ENCODE results near the gene ZNF618.
A peak's percentile ranks its signal among the peaks of the same experiment; 100 is the strongest.

ZNF618 gene

DNA sequence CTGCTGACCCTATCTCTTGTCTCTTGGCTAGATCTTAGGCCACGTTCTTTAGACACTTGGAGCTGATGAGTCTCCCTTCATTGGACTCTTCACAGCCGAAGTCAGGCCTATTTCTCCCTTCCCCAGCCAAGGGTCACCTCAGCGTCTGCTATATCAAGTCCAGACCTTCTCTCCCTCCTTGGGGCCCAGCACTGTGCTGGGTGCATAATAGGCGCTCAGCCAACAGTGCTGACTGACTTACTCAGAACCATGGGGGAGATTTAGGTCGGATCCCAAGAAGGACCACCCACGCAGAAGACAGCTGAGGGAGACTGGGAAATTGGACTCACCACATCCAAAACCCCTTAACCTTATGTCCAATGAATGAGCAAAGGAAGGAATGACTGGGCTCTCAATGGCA, 207.6 kb downstream of the ZNF618 start:
- Histone ChIP-seq H3K9ac (no peak overlapping the region), H3K4me3 (no peak overlapping the region), H4K20me1 (no peaks in the 10 kb centered on the region), H3K27me3 (no peaks in the 10 kb centered on the region), H3K4me1 (peaks cover 27% of the 10 kb centered on the region), H3K36me3 (no peaks in the 10 kb centered on the region), H3K4me2 (no peak overlapping the region), H3K9me3 (no peaks in the 10 kb centered on the region), H3K27ac (no peak overlapping the region)
- no peak for TF ChIP-seq Cebpa-rat (IDR thresholded peaks at IDR 0.05)

DNA sequence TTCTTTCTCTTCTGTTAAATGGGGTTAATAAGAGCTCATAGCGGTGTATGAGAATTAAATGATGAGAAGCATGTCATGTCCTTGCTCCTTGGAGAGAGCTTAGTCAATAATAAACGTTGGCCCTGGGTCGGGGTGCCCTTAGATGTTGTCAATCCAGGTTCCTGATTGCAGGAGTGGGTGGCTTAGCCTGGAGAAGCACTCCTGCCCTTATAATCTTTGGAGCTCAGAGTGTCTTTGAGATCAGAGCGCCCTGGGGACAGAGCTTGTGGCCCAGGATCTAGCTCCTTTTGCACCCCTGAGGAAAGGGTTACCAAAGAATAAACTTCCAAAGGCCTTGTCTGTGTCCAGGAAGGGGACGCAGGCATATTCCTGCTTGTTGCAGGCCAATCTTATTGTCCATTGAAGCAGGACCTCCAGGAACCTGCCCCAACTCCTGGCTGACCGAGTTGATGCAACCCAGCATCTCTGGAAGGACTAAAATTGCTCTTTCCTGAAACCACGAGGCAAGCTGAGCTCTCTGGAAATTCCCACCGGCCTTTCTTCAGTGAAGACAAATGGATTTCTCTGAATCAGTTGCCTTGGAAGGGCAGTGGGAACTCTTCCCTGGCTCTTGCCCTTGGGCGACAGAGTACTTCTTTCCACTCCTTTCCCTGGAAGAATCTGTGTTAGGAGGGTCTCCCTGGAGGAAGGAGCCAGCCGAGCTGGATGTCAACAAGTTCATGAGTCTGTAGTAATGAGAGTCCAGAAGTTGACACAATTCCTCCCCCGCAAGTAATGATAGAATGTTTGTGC, 208.4 kb downstream of the ZNF618 start:
- TF ChIP-seq Cebpa-rat (IDR thresholded peaks at IDR 0.05): no peak
- no peaks in the 10 kb centered on the region for H3K27me3 ChIP-seq

DNA sequence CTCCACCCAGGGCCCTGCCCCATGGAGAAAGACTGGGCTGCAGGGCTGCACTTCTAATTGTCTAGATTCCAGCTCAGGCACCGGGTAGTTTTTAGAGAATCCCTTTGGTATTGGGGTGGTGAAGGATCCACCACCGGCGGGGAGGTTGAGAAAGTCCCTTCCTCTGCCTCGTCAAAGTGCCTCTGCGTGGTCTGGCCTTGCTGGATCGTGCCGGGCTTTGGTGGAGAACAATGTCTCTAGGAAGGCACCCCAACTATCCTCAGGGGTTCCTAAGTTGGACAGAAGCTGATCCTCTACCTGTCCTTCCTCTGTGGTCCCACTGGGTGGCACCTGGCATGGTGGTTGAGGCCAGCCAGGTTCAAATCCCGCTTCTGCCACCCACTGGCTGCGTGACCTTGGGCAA, 209.3 kb downstream of the ZNF618 start:
- Histone ChIP-seq H3K4me2 (no peak overlapping the region), H3K9me3 (no peaks in the 10 kb centered on the region), H3K4me3 (no peak overlapping the region), H3K9ac (no peak overlapping the region), H3K27ac (no peak overlapping the region), H3K36me3 (peaks cover 10% of the 10 kb centered on the region; the same call in 1 of the 2 replicates), H4K20me1 (no peaks in the 10 kb centered on the region), H3K4me1 (peaks cover 24% of the 10 kb centered on the region), H3K27me3 (no peaks in the 10 kb centered on the region)
- no peak for TF ChIP-seq Cebpa-rat (IDR thresholded peaks at IDR 0.05)

More for the DNA sequence above, 208.4 kb downstream of the ZNF618 start:
- no peak overlapping the region for H3K9ac ChIP-seq
- H3K9me3 ChIP-seq: no peaks in the 10 kb centered on the region
- 0 out of 2 replicates have a peak, but pooled peaks cover 1% of the 10 kb centered on the region for H3K36me3 ChIP-seq
- peaks cover 24% of the 10 kb centered on the region for H3K4me1 ChIP-seq
- H3K4me3 ChIP-seq: no peak overlapping the region
- no peaks in the 10 kb centered on the region for H4K20me1 ChIP-seq
- H3K27ac ChIP-seq: no peak overlapping the region
- no peak overlapping the region for H3K4me2 ChIP-seq

DNA sequence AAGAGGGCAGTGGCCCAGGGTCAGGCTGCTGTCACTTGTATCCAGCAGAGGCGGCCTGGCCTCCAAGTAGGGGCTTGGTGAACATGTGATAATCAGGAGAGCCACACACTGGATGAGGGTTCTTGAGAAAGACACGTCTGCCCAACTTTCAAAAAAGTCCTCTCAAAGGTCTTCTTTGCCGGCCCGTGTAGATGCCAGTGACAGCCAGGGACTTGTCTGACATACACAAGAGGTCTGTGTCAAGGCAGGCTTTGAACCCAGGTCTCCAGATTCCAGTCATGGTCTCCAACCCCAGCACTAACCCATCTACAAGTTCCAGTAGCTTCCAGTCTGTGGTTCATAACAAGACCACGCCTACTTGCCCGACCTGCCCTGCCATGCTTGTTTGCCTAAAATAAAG, 209.9 kb downstream of the ZNF618 start:
- H3K4me1 ChIP-seq: peaks cover 22% of the 10 kb centered on the region
- no peaks in the 10 kb centered on the region for H3K9me3 ChIP-seq
- peaks cover 16% of the 10 kb centered on the region for H3K36me3 ChIP-seq
- no peak overlapping the region for H3K4me3 ChIP-seq
- no peaks in the 10 kb centered on the region for H4K20me1 ChIP-seq
- H3K4me2 ChIP-seq: no peak overlapping the region
- H3K9ac ChIP-seq: no peak overlapping the region
- no peak overlapping the region for H3K27ac ChIP-seq
- no peak for TF ChIP-seq Cebpa-rat (IDR thresholded peaks at IDR 0.05)
- no peaks in the 10 kb centered on the region for H3K27me3 ChIP-seq

DNA sequence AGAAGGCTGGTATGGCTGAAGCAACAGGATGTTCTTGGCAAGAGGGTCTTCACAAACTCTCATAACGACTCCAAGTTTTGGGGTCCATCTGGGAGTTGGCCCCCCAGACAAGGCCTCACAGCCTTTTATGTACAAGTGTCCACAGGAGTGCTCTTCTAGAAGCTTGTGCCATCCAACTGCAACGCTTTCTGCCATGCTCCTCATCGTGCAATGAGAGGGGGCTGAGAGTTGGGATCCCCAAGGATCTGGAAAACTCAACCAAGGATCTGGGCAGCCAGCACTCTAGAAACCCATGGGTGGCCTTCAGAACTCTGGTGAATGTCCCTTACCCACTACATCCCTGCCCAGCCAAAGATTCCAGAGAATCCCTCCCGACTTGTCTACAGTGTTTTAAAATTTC, 210.5 kb downstream of the ZNF618 start:
- Histone ChIP-seq H3K9me3 (no peaks in the 10 kb centered on the region), H3K4me2 (no peak overlapping the region), H3K36me3 (peaks cover 18% of the 10 kb centered on the region), H4K20me1 (no peaks in the 10 kb centered on the region), H3K27ac (no peak overlapping the region), H3K4me3 (no peak overlapping the region), H3K27me3 (no peaks in the 10 kb centered on the region), H3K4me1 (peaks cover 21% of the 10 kb centered on the region), H3K9ac (no peak overlapping the region)
- no peak for TF ChIP-seq Cebpa-rat (IDR thresholded peaks at IDR 0.05)

DNA sequence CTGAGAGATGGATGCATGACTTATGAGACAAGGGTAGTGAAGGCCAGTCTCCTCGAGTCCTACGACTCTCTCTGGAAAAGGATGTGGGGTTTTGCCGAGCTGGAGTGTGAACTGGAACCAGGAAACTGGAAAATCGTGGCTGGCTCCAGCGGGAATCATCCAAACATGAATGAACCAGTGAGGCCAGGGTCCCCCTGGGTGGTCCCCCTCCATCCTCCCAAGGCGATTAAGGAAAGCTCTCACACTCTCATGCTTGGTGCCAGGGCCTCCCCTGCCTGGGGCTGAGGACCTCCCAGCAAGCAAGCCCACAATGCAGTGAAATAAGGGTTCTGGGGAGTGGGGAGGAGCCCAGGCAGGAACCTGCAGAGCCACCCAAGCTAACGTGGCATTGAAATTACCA, 211.6 kb downstream of the ZNF618 start:
- Histone ChIP-seq H3K4me3 (no peak overlapping the region), H3K9ac (no peak overlapping the region), H3K9me3 (no peaks in the 10 kb centered on the region), H3K27me3 (no peaks in the 10 kb centered on the region), H3K4me1 (peaks cover 21% of the 10 kb centered on the region), H3K27ac (no peak overlapping the region), H4K20me1 (no peaks in the 10 kb centered on the region), H3K36me3 (peaks cover 29% of the 10 kb centered on the region), H3K4me2 (no peak overlapping the region)
- no peak for TF ChIP-seq Cebpa-rat (IDR thresholded peaks at IDR 0.05)

DNA sequence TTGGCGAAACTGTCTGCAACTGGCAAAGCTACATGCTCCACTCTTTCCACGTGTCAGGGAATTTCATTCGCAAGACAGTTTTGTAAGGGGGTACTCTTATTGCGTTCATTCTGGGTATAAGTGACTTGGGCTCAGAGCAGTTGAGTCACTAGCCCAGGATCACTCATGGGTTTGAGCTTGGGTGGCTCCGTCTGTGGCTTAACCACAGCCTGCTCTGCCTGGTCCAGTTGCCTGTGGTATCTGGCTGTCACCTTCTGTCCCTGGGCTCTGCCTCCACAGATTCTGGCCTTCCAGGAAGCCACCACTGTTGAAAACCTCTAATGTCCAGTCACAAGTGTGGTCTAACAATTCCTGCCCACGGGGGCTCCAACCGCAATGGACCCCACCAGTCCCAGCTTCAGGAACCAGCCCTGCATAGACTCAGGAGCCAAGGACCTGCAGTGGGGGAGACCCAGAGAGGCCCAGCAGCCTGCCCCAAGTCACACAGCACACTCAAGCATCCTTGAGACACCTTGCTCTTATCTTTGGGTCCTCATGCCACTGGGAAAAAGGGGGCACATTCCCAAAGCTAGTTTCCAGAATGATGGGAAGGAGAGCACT, 212.6 kb downstream of the ZNF618 start:
- no peak overlapping the region for H3K4me2 ChIP-seq
- no peak overlapping the region for H3K27ac ChIP-seq
- H3K36me3 ChIP-seq: peaks cover 38% of the 10 kb centered on the region
- TF ChIP-seq Cebpa-rat (IDR thresholded peaks at IDR 0.05): no peak
- peaks cover 25% of the 10 kb centered on the region for H3K4me1 ChIP-seq
- H3K9ac ChIP-seq: no peak overlapping the region
- no peaks in the 10 kb centered on the region for H3K27me3 ChIP-seq
- H3K4me3 ChIP-seq: no peak overlapping the region
- H3K9me3 ChIP-seq: no peaks in the 10 kb centered on the region
- no peaks in the 10 kb centered on the region for H4K20me1 ChIP-seq

DNA sequence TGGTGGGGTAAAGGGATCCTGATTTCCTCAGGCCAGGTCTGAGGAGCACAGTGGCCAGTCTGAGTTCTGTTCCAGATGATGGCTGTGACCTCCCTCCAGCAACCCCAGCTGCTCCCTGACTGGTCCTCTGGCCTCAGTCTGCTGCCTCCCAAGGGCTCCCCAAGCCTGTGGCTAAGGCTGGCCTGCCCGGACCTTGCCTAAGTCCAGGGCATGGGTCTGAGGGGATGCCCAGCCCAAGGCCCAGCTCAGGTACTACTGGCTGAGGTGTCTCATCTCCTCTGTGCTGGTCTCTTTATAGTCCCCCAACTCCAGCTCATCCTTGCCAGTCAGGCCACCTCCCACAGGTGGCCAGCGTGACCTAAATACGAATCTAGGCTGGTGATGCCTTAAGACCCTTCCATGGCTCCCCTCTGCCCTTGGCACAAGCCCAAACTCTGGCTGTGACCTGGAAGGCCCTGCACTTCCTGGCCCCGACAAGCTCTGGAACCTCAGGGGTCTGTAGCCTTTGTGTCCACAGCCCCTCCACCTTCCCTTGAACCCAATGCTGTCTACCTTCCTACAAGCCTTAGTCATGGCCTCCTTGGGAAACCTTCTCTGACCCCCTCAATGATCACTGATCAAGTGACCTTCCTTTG, 213.2 kb downstream of the ZNF618 start:
- Histone ChIP-seq H3K36me3 (peaks cover 45% of the 10 kb centered on the region), H3K4me1 (peaks cover 31% of the 10 kb centered on the region), H3K27ac (no peak overlapping the region), H3K9ac (no peak overlapping the region), H3K4me3 (no peak overlapping the region), H4K20me1 (no peaks in the 10 kb centered on the region), H3K27me3 (no peaks in the 10 kb centered on the region), H3K4me2 (no peak overlapping the region), H3K9me3 (no peaks in the 10 kb centered on the region)
- TF ChIP-seq Cebpa-rat (IDR thresholded peaks at IDR 0.05): no peak

DNA sequence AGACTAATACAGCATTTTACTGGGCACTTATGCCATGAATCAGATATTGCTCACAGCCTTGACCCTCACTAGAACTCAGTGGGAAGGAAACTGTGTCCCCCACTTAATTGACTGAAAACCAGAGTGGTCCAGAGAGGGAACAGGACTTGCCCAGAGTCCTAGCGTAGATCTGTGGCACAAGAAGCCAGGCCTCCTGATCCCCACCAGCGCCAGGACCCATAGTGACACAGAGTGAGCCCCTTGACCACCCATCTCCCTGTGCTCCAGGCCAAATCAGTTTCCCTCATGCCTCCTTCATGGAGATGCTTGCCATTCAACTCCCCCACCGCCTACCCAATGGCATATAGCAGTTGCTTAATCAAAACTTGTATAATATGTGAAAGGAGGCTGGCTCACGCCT, 214.7 kb downstream of the ZNF618 start:
- Histone ChIP-seq H3K27me3 (no peaks in the 10 kb centered on the region), H3K27ac (no peak overlapping the region), H3K4me3 (no peak overlapping the region), H3K4me1 (peaks cover 46% of the 10 kb centered on the region), H3K4me2 (no peak overlapping the region), H3K9me3 (no peaks in the 10 kb centered on the region), H3K9ac (no peak overlapping the region), H3K36me3 (peaks cover 60% of the 10 kb centered on the region), H4K20me1 (no peaks in the 10 kb centered on the region)
- no peak for TF ChIP-seq Cebpa-rat (IDR thresholded peaks at IDR 0.05)

DNA sequence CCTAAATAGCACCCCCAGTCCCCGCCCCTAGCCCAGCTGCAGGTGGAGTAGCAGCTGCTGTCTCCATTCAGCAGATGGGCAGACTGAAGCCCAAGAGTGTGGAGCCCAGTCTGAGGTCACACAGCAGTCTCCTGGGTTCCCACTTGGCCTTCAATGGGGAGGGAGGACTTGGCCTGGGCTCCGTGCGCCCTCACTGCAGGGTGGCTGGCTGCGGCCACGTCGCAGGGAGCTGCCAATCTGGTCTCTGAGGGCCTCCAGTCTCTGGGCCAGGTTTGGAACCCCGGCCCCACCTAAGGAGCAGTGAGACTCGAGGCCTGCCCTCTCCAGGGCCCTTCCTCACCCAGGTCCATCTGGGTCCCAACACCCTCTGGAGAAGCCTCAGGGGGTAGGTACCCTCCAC, 215.6 kb downstream of the ZNF618 start:
- peaks cover 55% of the 10 kb centered on the region for H3K4me1 ChIP-seq
- no peaks in the 10 kb centered on the region for H3K27me3 ChIP-seq
- H3K27ac ChIP-seq: peak overlapping the region; percentile 79
- peaks cover 62% of the 10 kb centered on the region for H3K36me3 ChIP-seq
- H3K9me3 ChIP-seq: no peaks in the 10 kb centered on the region
- peak overlapping the region; percentile 98 for H3K4me2 ChIP-seq
- no peak for TF ChIP-seq Cebpa-rat (IDR thresholded peaks at IDR 0.05)
- H3K9ac ChIP-seq: no peak overlapping the region
- no peak overlapping the region for H3K4me3 ChIP-seq
- no peaks in the 10 kb centered on the region for H4K20me1 ChIP-seq

Data from BLaER1 (cell line).